GM06990 (cell line): ENCODE results near the gene PHLDB2.

Experiments used
- DNase-seq: peaks from one replicate; pipeline ENCODE4 v3.0.0-alpha.2; 2011; ENCODE audit not compliant: insufficient read length; ENCODE audit errors: extremely low read depth
- H3K27me3 ChIP-seq: replicated peaks from 2 replicates; pipeline ENCODE4 v1.6.0; 2011; ENCODE audit warnings: low read length; ENCODE audit not compliant: control insufficient read depth, insufficient read depth
- H3K36me3 ChIP-seq: 2 replicates; pipeline ENCODE4 v1.5.1; 2011; ENCODE audit warnings: low read length; ENCODE audit not compliant: control insufficient read depth, insufficient read depth
- H3K4me3 ChIP-seq: replicated peaks from 2 replicates; pipeline ENCODE4 v1.5.1; 2011; ENCODE audit warnings: low read depth, mild to moderate bottlenecking, control low read depth, low read length
- CTCF ChIP-seq: IDR thresholded peaks from 2 replicates; pipeline ENCODE4 v1.5.1; 2011; ENCODE audit warnings: low read length, control low read depth, mild to moderate bottlenecking, inconsistent platforms; ENCODE audit not compliant: insufficient read depth, poor library complexity, severe bottlenecking

PHLDB2 gene

GRCh38 chr3:111926266-111926676 is 67.2 kb downstream of the PHLDB2 start:
- Histone ChIP-seq H3K36me3 (no peaks in the 10 kb centered on the region), H3K27me3 (no peaks in the 10 kb centered on the region), H3K4me3 (no peak overlapping the region)
- no peak for TF ChIP-seq CTCF
- no peak for DNase-seq

GRCh38 chr3:111928613-111929012 is 69.5 kb downstream of the PHLDB2 start:
- DNase-seq = no peak
- no peaks in the 10 kb centered on the region for H3K36me3 ChIP-seq
- H3K27me3 ChIP-seq = peaks cover 3% of the 10 kb centered on the region; the same call in 1 of the 2 replicates
- no peak for TF ChIP-seq CTCF
- H3K4me3 ChIP-seq = no peak overlapping the region

GRCh38 chr3:111929484-111929883 is 70.4 kb downstream of the PHLDB2 start:
- TF ChIP-seq CTCF = no peak
- no peak overlapping the region for H3K4me3 ChIP-seq
- H3K27me3 ChIP-seq = peaks cover 3% of the 10 kb centered on the region; the same call in 1 of the 2 replicates
- H3K36me3 ChIP-seq = no peaks in the 10 kb centered on the region
- DNase-seq = no peak

GRCh38 chr3:111932946-111933345 is 73.9 kb downstream of the PHLDB2 start:
- H3K36me3 ChIP-seq = no peaks in the 10 kb centered on the region
- no peak for TF ChIP-seq CTCF
- H3K4me3 ChIP-seq = no peak overlapping the region
- peaks cover 3% of the 10 kb centered on the region; the same call in 1 of the 2 replicates for H3K27me3 ChIP-seq
- DNase-seq = no peak

- TF ChIP-seq CTCF = no peak
Measured at GRCh38 chr3:111936191-111936841, 77.3 kb downstream of the PHLDB2 start.

GRCh38 chr3:111936967-111937366 is 77.9 kb downstream of the PHLDB2 start:
- no peak for TF ChIP-seq CTCF
- H3K27me3 ChIP-seq = no peaks in the 10 kb centered on the region
- H3K36me3 ChIP-seq = no peaks in the 10 kb centered on the region
- no peak for DNase-seq
- no peak overlapping the region for H3K4me3 ChIP-seq

More at GRCh38 chr3:111936191-111936841, 77.3 kb downstream of the PHLDB2 start:
- Histone ChIP-seq H3K27me3 (peaks cover 3% of the 10 kb centered on the region; the same call in 1 of the 2 replicates), H3K36me3 (no peaks in the 10 kb centered on the region), H3K4me3 (no peak overlapping the region)
- DNase-seq = no peak
